Measurements from ENCODE around the gene OSBPL8. TPM values are rescaled to one million over a fixed set of nuclear protein-coding genes. Genes with fewer than 3 reads are reported as not detected.

Gene OSBPL8
- polyA plus RNA-seq, 1 donor: 24.9 TPM

DNA sequence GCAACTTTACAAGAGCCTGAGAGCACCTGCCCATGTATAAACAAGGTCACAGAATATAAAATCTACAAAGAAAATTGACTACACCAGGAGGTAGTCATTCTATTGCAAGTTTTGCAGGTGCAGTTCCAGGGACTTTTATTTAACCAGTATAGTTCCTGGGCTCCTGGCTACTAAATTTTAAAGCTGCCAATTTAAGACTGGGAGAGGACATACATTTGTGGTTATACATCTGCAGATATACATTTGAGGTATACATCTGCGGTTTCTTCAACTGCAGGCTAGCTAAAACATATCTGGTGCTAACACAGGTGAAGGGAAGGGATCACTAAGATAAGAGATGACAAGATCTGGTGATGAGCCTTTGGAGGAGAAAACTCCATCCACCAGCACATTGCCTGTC lies 241.6 kb downstream of the OSBPL8 start:
- Histone ChIP-seq H3K9me3 (ENCODE audit: control insufficient read depth, low read depth, low read length) (no peaks in the 10 kb centered on the region), H3K27me3 (ENCODE audit: control insufficient read depth, insufficient read depth, low read length) (no peaks in the 10 kb centered on the region), H3K4me3 (ENCODE audit: low read length) (no peak overlapping the region), H3K4me1 (ENCODE audit: control insufficient read depth, insufficient read depth, low read length) (no peaks in the 10 kb centered on the region), H3K36me3 (ENCODE audit: control insufficient read depth, insufficient read depth, low read length) (no peaks in the 10 kb centered on the region), H3K27ac (ENCODE audit: low read length) (no peak overlapping the region)
- WGBS (ENCODE audit: insufficient coverage, low lambda C conversion rate): no CpG with 5 or more reads among the region's 1 CpG
- DNase-seq: no peak

DNA sequence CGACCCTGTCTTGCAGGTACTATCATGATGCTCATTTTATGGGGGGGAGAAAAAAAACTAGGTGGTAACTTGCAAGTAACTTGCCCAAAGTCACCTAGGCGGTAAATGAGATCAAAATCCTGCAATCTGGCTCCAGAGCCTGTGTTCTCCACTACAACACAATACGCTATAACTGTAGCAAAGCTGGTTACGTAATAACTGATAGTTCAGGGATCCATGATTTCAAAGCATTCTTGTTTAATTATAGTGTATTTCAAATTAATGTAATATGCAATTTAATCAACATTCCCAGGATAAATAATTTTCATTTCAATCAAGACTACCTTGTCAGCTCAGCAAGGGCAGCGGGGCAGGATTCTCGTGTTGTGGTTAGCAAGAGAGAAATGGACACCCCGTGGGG lies 243.1 kb downstream of the OSBPL8 start:
- Histone ChIP-seq H3K36me3 (ENCODE audit: control insufficient read depth, insufficient read depth, low read length) (no peaks in the 10 kb centered on the region), H3K9me3 (ENCODE audit: control insufficient read depth, low read depth, low read length) (no peaks in the 10 kb centered on the region), H3K4me3 (ENCODE audit: low read length) (no peak overlapping the region), H3K27me3 (ENCODE audit: control insufficient read depth, insufficient read depth, low read length) (no peaks in the 10 kb centered on the region), H3K4me1 (ENCODE audit: control insufficient read depth, insufficient read depth, low read length) (no peaks in the 10 kb centered on the region), H3K27ac (ENCODE audit: low read length) (no peak overlapping the region)
- 80% methylated on average over 3 of the region's 7 CpGs for WGBS (ENCODE audit: insufficient coverage, low lambda C conversion rate)
- DNase-seq: no peak

DNA sequence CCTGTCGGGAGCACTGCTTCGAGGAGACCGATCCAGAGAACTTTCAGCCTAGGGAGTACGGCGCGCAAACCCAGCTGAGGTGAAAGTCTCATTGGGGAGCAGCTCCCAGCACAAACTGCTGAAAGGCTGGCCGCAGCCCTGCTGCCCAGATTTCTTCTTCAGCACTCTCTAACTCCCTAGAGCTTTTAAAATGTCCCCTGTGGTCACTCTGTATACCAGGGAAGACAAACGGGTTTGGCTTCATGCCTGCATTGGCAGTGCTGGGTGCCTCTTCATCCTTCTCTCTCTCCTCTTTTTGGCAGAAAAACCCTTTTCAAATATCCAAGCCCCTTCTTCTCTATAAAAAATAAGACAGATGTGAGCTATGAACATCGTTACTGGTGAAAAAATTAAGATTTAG lies 246.3 kb downstream of the OSBPL8 start:
- WGBS (ENCODE audit: insufficient coverage, low lambda C conversion rate): 60% methylated on average over 1 of the region's 9 CpGs
- H3K9me3 ChIP-seq (ENCODE audit: control insufficient read depth, low read depth, low read length): no peaks in the 10 kb centered on the region
- no peak overlapping the region for H3K27ac ChIP-seq (ENCODE audit: low read length)
- H3K36me3 ChIP-seq (ENCODE audit: control insufficient read depth, insufficient read depth, low read length): no peaks in the 10 kb centered on the region
- H3K4me1 ChIP-seq (ENCODE audit: control insufficient read depth, insufficient read depth, low read length): no peaks in the 10 kb centered on the region
- no peaks in the 10 kb centered on the region for H3K27me3 ChIP-seq (ENCODE audit: control insufficient read depth, insufficient read depth, low read length)
- no peak for DNase-seq
- H3K4me3 ChIP-seq (ENCODE audit: low read length): no peak overlapping the region

DNA sequence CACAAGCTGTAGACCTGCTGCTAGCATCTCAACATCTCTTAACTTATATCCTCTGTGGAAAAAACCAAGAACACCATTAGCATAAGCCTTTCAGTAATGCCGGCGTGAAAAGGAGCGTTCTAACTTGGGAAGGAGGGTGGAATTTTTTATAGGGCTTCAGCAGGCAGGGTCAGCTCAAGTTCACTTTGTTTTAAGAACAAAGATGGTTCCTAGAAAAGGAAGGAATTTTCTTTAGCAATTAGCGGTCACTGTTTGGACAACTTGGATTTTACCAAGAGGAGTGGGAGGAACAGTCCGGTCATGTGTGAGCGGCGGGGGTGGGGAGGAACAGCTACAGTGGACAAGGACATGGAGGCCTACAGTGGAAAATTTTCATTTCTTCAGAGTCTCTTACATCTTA lies 247.3 kb downstream of the OSBPL8 start:
- Histone ChIP-seq H3K9me3 (ENCODE audit: control insufficient read depth, low read depth, low read length) (no peaks in the 10 kb centered on the region), H3K36me3 (ENCODE audit: control insufficient read depth, insufficient read depth, low read length) (no peaks in the 10 kb centered on the region), H3K4me3 (ENCODE audit: low read length) (no peak overlapping the region), H3K27me3 (ENCODE audit: control insufficient read depth, insufficient read depth, low read length) (no peaks in the 10 kb centered on the region), H3K27ac (ENCODE audit: low read length) (no peak overlapping the region), H3K4me1 (ENCODE audit: control insufficient read depth, insufficient read depth, low read length) (no peaks in the 10 kb centered on the region)
- DNase-seq: no peak
- WGBS (ENCODE audit: insufficient coverage, low lambda C conversion rate): 70% methylated on average over 2 of the region's 7 CpGs

DNA sequence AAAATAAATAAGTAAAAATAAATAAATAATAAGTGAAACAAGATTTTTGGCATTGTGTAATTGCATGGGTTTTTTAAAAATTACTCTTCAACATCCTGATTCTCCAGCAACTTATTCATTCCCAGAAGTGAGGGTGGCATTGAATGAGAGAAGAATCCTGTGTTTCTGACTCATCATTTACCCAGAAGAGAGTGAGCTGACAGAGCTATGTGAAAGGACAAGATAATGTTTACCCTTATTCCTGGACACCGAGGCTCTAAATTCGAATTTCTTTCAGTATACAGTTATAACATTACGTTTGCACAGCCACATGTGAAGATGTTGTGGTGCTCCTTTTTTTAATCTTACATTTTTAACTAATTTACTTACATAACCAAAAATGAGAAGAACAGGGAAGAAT lies 247.8 kb downstream of the OSBPL8 start:
- no CpG with 5 or more reads among the region's 3 CpGs for WGBS (ENCODE audit: insufficient coverage, low lambda C conversion rate)
- Histone ChIP-seq H3K27me3 (ENCODE audit: control insufficient read depth, insufficient read depth, low read length) (no peaks in the 10 kb centered on the region), H3K9me3 (ENCODE audit: control insufficient read depth, low read depth, low read length) (no peaks in the 10 kb centered on the region), H3K27ac (ENCODE audit: low read length) (no peak overlapping the region), H3K4me3 (ENCODE audit: low read length) (no peak overlapping the region), H3K4me1 (ENCODE audit: control insufficient read depth, insufficient read depth, low read length) (no peaks in the 10 kb centered on the region), H3K36me3 (ENCODE audit: control insufficient read depth, insufficient read depth, low read length) (no peaks in the 10 kb centered on the region)
- no peak for DNase-seq

DNA sequence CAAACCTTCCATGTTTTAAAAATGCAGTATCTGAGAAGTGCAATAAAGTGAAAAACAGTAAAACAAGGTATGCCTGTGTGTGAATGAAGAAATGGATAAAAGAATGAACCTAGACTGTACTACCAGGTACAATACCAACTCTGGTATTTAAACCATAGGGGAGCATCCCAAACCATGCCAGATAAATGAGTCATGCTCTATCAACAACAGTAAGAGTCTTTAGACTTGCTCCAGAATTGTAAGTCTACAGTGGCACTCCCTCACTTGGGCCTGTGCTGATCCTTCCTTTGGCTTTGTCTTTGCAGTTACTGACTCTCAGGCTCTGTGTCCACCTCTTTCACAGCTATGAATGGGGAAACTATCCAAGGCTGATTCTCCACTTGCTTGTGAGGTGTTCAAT lies 249.5 kb downstream of the OSBPL8 start:
- Histone ChIP-seq H3K27ac (ENCODE audit: low read length) (no peak overlapping the region), H3K27me3 (ENCODE audit: control insufficient read depth, insufficient read depth, low read length) (no peaks in the 10 kb centered on the region), H3K4me3 (ENCODE audit: low read length) (no peak overlapping the region), H3K36me3 (ENCODE audit: control insufficient read depth, insufficient read depth, low read length) (no peaks in the 10 kb centered on the region), H3K4me1 (ENCODE audit: control insufficient read depth, insufficient read depth, low read length) (no peaks in the 10 kb centered on the region), H3K9me3 (ENCODE audit: control insufficient read depth, low read depth, low read length) (no peaks in the 10 kb centered on the region)
- DNase-seq: no peak

DNA sequence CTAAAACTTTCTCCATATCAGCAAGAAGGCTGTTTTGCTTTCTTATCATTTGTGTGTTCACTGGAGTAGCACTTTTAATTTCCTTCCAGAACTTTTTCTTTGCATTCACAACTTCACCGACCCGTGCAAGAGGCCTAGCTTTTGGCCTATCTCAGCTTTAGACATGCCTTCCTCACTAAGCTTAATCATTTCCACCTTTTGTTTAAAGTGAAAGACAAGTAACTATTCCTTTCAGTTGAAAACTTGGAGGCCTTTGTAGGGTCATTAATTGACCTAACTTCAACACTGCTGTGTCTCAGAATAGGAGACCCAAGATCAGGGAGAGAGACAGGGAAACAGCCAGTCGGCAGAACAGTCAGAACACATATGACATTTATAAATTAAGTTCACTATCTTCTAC lies 250.7 kb downstream of the OSBPL8 start:
- no peak overlapping the region for H3K4me3 ChIP-seq (ENCODE audit: low read length)
- H3K4me1 ChIP-seq (ENCODE audit: control insufficient read depth, insufficient read depth, low read length): no peaks in the 10 kb centered on the region
- no peaks in the 10 kb centered on the region for H3K27me3 ChIP-seq (ENCODE audit: control insufficient read depth, insufficient read depth, low read length)
- DNase-seq: no peak
- 60% methylated on average over 1 of the region's 3 CpGs for WGBS (ENCODE audit: insufficient coverage, low lambda C conversion rate)
- no peaks in the 10 kb centered on the region for H3K9me3 ChIP-seq (ENCODE audit: control insufficient read depth, low read depth, low read length)
- H3K36me3 ChIP-seq (ENCODE audit: control insufficient read depth, insufficient read depth, low read length): no peaks in the 10 kb centered on the region
- no peak overlapping the region for H3K27ac ChIP-seq (ENCODE audit: low read length)

DNA sequence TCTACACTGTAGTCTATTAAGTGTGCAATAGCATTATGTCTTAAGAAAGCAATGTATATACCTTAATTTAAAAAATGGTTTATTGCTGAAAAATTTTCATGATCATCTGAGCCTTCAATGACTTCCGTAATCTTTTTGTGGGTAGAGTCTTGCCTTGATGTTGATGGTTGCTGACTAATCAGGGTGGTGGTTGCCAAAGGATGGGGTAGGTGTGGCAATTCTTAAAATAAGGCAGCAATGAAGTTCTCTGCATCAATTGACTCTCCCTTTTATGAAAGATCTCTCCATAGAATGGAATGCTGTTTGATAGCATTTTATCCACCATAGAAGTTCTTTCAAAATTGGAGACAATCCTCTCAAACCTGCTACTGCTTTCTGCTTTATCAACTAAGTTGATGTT lies 252.5 kb downstream of the OSBPL8 start:
- WGBS (ENCODE audit: insufficient coverage, low lambda C conversion rate): no CpG with 5 or more reads among the region's 1 CpG
- DNase-seq: no peak
- Histone ChIP-seq H3K4me3 (ENCODE audit: low read length) (no peak overlapping the region), H3K36me3 (ENCODE audit: control insufficient read depth, insufficient read depth, low read length) (no peaks in the 10 kb centered on the region), H3K27me3 (ENCODE audit: control insufficient read depth, insufficient read depth, low read length) (no peaks in the 10 kb centered on the region), H3K4me1 (ENCODE audit: control insufficient read depth, insufficient read depth, low read length) (no peaks in the 10 kb centered on the region), H3K9me3 (ENCODE audit: control insufficient read depth, low read depth, low read length) (no peaks in the 10 kb centered on the region), H3K27ac (ENCODE audit: low read length) (no peak overlapping the region)

DNA sequence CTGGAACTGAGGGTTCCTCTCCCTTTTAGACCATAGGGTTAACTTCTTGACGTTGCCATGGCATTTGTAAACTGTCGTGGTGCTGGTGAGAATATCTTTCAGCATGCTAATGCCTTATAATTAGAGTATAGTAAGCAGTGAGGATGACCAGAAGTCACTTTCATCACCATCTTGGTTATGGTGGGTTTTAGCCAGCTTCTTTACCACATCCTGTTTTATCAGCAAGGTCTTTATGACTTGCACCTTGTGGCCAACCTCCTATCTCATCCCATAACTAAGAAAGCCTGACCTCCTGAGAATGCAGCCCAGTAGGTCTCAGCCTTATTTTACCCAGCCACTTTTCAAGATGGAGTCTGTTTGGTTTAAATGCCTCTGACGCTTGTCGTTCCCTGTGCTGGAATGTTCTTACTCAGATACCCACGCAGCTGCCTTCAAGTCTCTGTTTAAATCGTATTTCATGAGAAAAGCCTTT lies 255.5 kb downstream of the OSBPL8 start:
- H3K36me3 ChIP-seq (ENCODE audit: control insufficient read depth, insufficient read depth, low read length): no peaks in the 10 kb centered on the region
- H3K9me3 ChIP-seq (ENCODE audit: control insufficient read depth, low read depth, low read length): no peaks in the 10 kb centered on the region
- WGBS (ENCODE audit: insufficient coverage, low lambda C conversion rate): no CpG with 5 or more reads among the region's 6 CpGs
- H3K27me3 ChIP-seq (ENCODE audit: control insufficient read depth, insufficient read depth, low read length): no peaks in the 10 kb centered on the region
- no peak overlapping the region for H3K27ac ChIP-seq (ENCODE audit: low read length)
- H3K4me3 ChIP-seq (ENCODE audit: low read length): no peak overlapping the region
- DNase-seq: no peak
- H3K4me1 ChIP-seq (ENCODE audit: control insufficient read depth, insufficient read depth, low read length): no peaks in the 10 kb centered on the region

DNA sequence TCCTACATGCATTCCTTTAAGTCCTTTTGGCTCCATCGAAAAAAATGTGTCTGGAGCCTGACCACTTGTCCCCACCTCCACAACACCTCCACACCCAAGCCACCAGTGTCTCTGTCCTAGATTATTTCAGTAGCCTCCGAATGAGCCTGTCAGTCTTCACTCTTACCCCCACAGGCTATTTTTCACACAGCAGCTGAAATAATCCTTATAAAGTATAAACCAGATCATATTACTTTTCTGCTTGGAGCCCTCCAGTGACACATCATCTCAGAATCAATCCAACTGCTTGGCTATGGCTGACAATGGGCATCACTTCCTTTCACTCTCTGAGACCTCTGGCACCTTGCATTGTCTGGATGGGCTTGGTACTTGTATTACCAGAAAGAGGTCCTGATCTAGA lies 256.2 kb downstream of the OSBPL8 start:
- DNase-seq: no peak
- H3K4me1 ChIP-seq (ENCODE audit: control insufficient read depth, insufficient read depth, low read length): no peaks in the 10 kb centered on the region
- no peak overlapping the region for H3K4me3 ChIP-seq (ENCODE audit: low read length)
- no peak overlapping the region for H3K27ac ChIP-seq (ENCODE audit: low read length)
- H3K9me3 ChIP-seq (ENCODE audit: control insufficient read depth, low read depth, low read length): no peaks in the 10 kb centered on the region
- H3K27me3 ChIP-seq (ENCODE audit: control insufficient read depth, insufficient read depth, low read length): no peaks in the 10 kb centered on the region
- H3K36me3 ChIP-seq (ENCODE audit: control insufficient read depth, insufficient read depth, low read length): no peaks in the 10 kb centered on the region
- no CpG with 5 or more reads among the region's 2 CpGs for WGBS (ENCODE audit: insufficient coverage, low lambda C conversion rate)
